K562 (cell line): Measurements from ENCODE around the gene RHOC. TPM values are rescaled to one million over a fixed set of nuclear protein-coding genes. Genes with fewer than 3 reads are reported as not detected.

Experiments used
- ARID4B ChIP-seq: sonication (generic); formaldehyde crosslinking; IDR thresholded peaks from 2 replicates; pipeline ENCODE4 v1.8.0; 2022; ENCODE audit warnings: mild to moderate bottlenecking, missing genetic modification reagents
- CBX5 ChIP-seq: IDR thresholded peaks from 2 replicates; pipeline ENCODE4 v1.6.1; 2014; ENCODE audit warnings: low read depth, borderline replicate concordance
- DDX20 ChIP-seq: fragments of 450-650 bp; IDR thresholded peaks from 2 replicates; pipeline ENCODE4 v1.6.1; 2016; ENCODE audit warnings: missing genetic modification characterization, low read depth, mild to moderate bottlenecking, missing compliant biosample characterization, moderate library complexity
- E2F8 ChIP-seq: fragments of 450-650 bp; IDR thresholded peaks from 2 replicates; pipeline ENCODE4 v1.7.1; 2018; ENCODE audit warnings: mild to moderate bottlenecking, low read depth; ENCODE audit not compliant: partially characterized antibody
- FOS ChIP-seq: IDR thresholded peaks from 3 replicates; pipeline ENCODE4 v1.6.1; 2011; ENCODE audit not compliant: insufficient read length; ENCODE audit errors: extremely low read depth
- FOXJ2 ChIP-seq: fragments of 200-800 bp; sonication (Bioruptor generic); IDR thresholded peaks from 2 replicates; pipeline ENCODE4 v1.6.1; 2016; ENCODE audit warnings: missing genetic modification characterization, missing compliant biosample characterization
- KLF10 ChIP-seq: fragments of 250-450 bp; sonication (Bioruptor Pico); IDR thresholded peaks from 2 replicates; pipeline ENCODE4 v1.6.1; 2021; ENCODE audit warnings: matching md5 sums
- NFRKB ChIP-seq: fragments of 450-650 bp; IDR thresholded peaks from 2 replicates; pipeline ENCODE4 v1.6.1; 2016; ENCODE audit warnings: low read depth
- NR1H2 ChIP-seq: sonication (generic); formaldehyde crosslinking; IDR thresholded peaks from 2 replicates; pipeline ENCODE4 v1.4.0; 2020; ENCODE audit warnings: mild to moderate bottlenecking, missing genetic modification reagents
- PRMT5 ChIP-seq: sonication (generic); formaldehyde crosslinking; IDR thresholded peaks from 2 replicates; pipeline ENCODE4 v1.5.0; 2020; ENCODE audit warnings: missing genetic modification reagents
- PTBP1 ChIP-seq: fragments of 200-400 bp; formaldehyde crosslinking; IDR thresholded peaks from 2 replicates; pipeline ENCODE4 v1.6.1; 2017; ENCODE audit warnings: low read depth, low read length
- RNF2 ChIP-seq: sonication (generic); IDR thresholded peaks from 2 replicates; pipeline ENCODE4 v1.6.1; 2016
- TARDBP ChIP-seq: fragments of 450-650 bp; IDR thresholded peaks from 2 replicates; pipeline ENCODE4 v1.6.1; 2016
- THRAP3 ChIP-seq: fragments of 450-650 bp; IDR thresholded peaks from 2 replicates; pipeline ENCODE4 v1.6.1; 2016; ENCODE audit warnings: mild to moderate bottlenecking, inconsistent platforms, borderline replicate concordance
- USF2 ChIP-seq: sonication (generic); formaldehyde crosslinking; IDR thresholded peaks from 2 replicates; pipeline ENCODE4 v1.5.0; 2020; ENCODE audit warnings: missing genetic modification reagents
- VEZF1 ChIP-seq: fragments of 200-800 bp; sonication (Bioruptor generic); IDR thresholded peaks from 2 replicates; pipeline ENCODE4 v1.6.1; 2017; ENCODE audit warnings: missing genetic modification characterization, missing compliant biosample characterization
- ZNF584 ChIP-seq: fragments of 200-800 bp; sonication (Bioruptor generic); IDR thresholded peaks from 2 replicates; pipeline ENCODE4 v1.6.1; 2016; ENCODE audit warnings: low read depth, mild to moderate bottlenecking, missing genetic modification characterization, missing compliant biosample characterization
- polyA plus RNA-seq, 8 experiments: library from polyadenylated mRNA; depleted of rRNA in 4 of 8; stranded (reverse) in 5 of 8; unstranded in 3 of 8; fragments of >200 nt; fragmentation: Nextera tagmentation in 2 of 8; fragmentation: Illumina TruSeq in 1 of 8; extraction: Ambion mirVana in 2 of 8; extraction: Trizol in 1 of 8; gene quantifications; 2 replicates each; pipeline versions ENCODE4 v1.2.1 to v1.2.3, GENCODE V29; 2011 to 2014; ENCODE audit warnings: inconsistent platforms in 1 of 8, missing spikeins in 1 of 8
- total RNA-seq, 7 experiments: library from RNA; depleted of rRNA in 6 of 7; stranded (reverse); fragments of >200 nt in 6 of 7; fragmentation: Illumina TruSeq in 2 of 7; extraction: Trizol in 2 of 7; gene quantifications; 2 replicates each; pipeline versions ENCODE4 v1.2.1 to v1.2.3, GENCODE V29; 2011 to 2021; ENCODE audit warnings: low replicate concordance in 1 of 7

RHOC gene
- total and polyA plus RNA-seq, 9 of the 15 experiments (the other 6 are each of a cell fraction or from before 2014, with no cell fraction given): 35.2 to 364 (median 204) TPM

- TF ChIP-seq ARID4B (CRISPR knock-in tag) (peak; percentile 20; the same call in 1 of the 2 replicates), RNF2 (no peak), E2F8 (no peak), KLF10 (CRISPR knock-in tag) (no peak), TARDBP (no peak), USF2 (CRISPR knock-in tag) (no peak), PRMT5 (CRISPR knock-in tag) (no peak), THRAP3 (no peak), PTBP1 (no peak), FOXJ2 (tag) (no peak), DDX20 (tag) (no peak), FOS (no peak), VEZF1 (no peak; the same call in 1 of the 2 replicates), ZNF584 (CRISPR knock-in tag) (no peak), NR1H2 (CRISPR knock-in tag) (no peak), NFRKB (no peak), CBX5 (no peak)
These were observed 7.7 kb upstream of the RHOC start (continued) for GRCh38 chr1:112714313-112715263.
